SK-N-SH treated with all-trans-retinoic acid at 6 μM for 48 hours (cell line): ENCODE data around the gene ATPAF2.
A peak's percentile ranks its signal among the peaks of the same experiment; 100 is the strongest.

Experiments used
- ATAC-seq: fragments of 200-7000 bp; cut with Tn5 transposase; 3 replicates; pipeline ENCODE4 v1.9.1; 2020; ENCODE audit warnings: mild to moderate bottlenecking, moderate library complexity
- ARNTL ChIP-seq: fragments of 450-650 bp; formaldehyde crosslinking; IDR thresholded peaks from 2 replicates; pipeline ENCODE4 v1.5.0; 2020; ENCODE audit warnings: low read depth, mild to moderate bottlenecking, moderate library complexity, borderline replicate concordance
- BACH2 ChIP-seq: fragments of 250-450 bp; sonication (Bioruptor Pico); IDR thresholded peaks from 2 replicates; pipeline ENCODE4 v1.9.0; 2021; ENCODE audit warnings: mild to moderate bottlenecking, borderline replicate concordance
- CSDC2 ChIP-seq: fragments of 250-450 bp; sonication (Bioruptor Pico); IDR thresholded peaks from 2 replicates; pipeline ENCODE4 v1.5.0; 2020; ENCODE audit warnings: mild to moderate bottlenecking, moderate library complexity
- ESRRG ChIP-seq: fragments of 250-450 bp; sonication (Bioruptor Pico); IDR thresholded peaks from 2 replicates; pipeline ENCODE4 v1.6.1; 2021; ENCODE audit warnings: mild to moderate bottlenecking
- GLIS3 ChIP-seq: fragments of 250-450 bp; sonication (Bioruptor Pico); IDR thresholded peaks from 2 replicates; pipeline ENCODE4 v1.5.0; 2020; ENCODE audit warnings: mild to moderate bottlenecking, moderate library complexity
- ISL1 ChIP-seq: fragments of 250-450 bp; sonication (Bioruptor Pico); IDR thresholded peaks from 2 replicates; pipeline ENCODE4 v2.1.2; 2022; ENCODE audit warnings: mild to moderate bottlenecking, moderate library complexity
- OSR1 ChIP-seq: fragments of 250-450 bp; sonication (Bioruptor Pico); IDR thresholded peaks from 2 replicates; pipeline ENCODE4 v1.8.0; 2022; ENCODE audit warnings: moderate library complexity, mild to moderate bottlenecking, inconsistent platforms
- PPARA ChIP-seq: fragments of 250-450 bp; sonication (Bioruptor Pico); IDR thresholded peaks from 2 replicates; pipeline ENCODE4 v1.5.0; 2020; ENCODE audit warnings: mild to moderate bottlenecking, borderline replicate concordance
- RARB ChIP-seq: fragments of 250-450 bp; sonication (Bioruptor Pico); IDR thresholded peaks from 2 replicates; pipeline ENCODE4 v1.8.0; 2021; ENCODE audit warnings: mild to moderate bottlenecking, moderate library complexity
- SNAI2 ChIP-seq: fragments of 250-450 bp; sonication (Bioruptor Pico); IDR thresholded peaks from 2 replicates; pipeline ENCODE4 v1.5.0; 2020; ENCODE audit warnings: mild to moderate bottlenecking, moderate library complexity
- TCF4 ChIP-seq: fragments of 250-450 bp; sonication (Bioruptor Pico); IDR thresholded peaks from 2 replicates; pipeline ENCODE4 v1.8.0; 2021; ENCODE audit warnings: mild to moderate bottlenecking, moderate library complexity, borderline replicate concordance
- TOX ChIP-seq: fragments of 250-450 bp; sonication (Bioruptor Pico); IDR thresholded peaks from 2 replicates; pipeline ENCODE4 v1.8.0; 2021; ENCODE audit warnings: mild to moderate bottlenecking, moderate library complexity, borderline replicate concordance
- ZC3H10 ChIP-seq: fragments of 250-450 bp; sonication (Bioruptor Pico); IDR thresholded peaks from 2 replicates; pipeline ENCODE4 v1.5.1; 2021; ENCODE audit warnings: mild to moderate bottlenecking, moderate library complexity
- ZFP3 ChIP-seq: fragments of 250-450 bp; sonication (Bioruptor Pico); IDR thresholded peaks from 2 replicates; pipeline ENCODE4 v1.5.0; 2020; ENCODE audit warnings: mild to moderate bottlenecking, moderate library complexity
- ZFP30 ChIP-seq: fragments of 450-650 bp; formaldehyde crosslinking; IDR thresholded peaks from 2 replicates; pipeline ENCODE4 v1.5.0; 2022; ENCODE audit warnings: mild to moderate bottlenecking, moderate library complexity
- ZNF565 ChIP-seq: fragments of 450-650 bp; formaldehyde crosslinking; conservative IDR thresholded peaks from 2 replicates; pipeline ENCODE4 v1.5.0; 2020; ENCODE audit warnings: low read depth, mild to moderate bottlenecking, moderate library complexity
- ZNF8 ChIP-seq: fragments of 450-650 bp; formaldehyde crosslinking; IDR thresholded peaks from 2 replicates; pipeline ENCODE4 v1.5.0; 2020; ENCODE audit warnings: mild to moderate bottlenecking, moderate library complexity
- TF ChIP-seq, protein P1 (sequence below): fragments of 250-450 bp; sonication (Bioruptor Pico); IDR thresholded peaks from 2 replicates; pipeline ENCODE4 v1.5.0; 2020; ENCODE audit warnings: mild to moderate bottlenecking, moderate library complexity
- TF ChIP-seq, protein P2 (sequence below): fragments of 250-450 bp; sonication (Bioruptor Pico); IDR thresholded peaks from 2 replicates; pipeline ENCODE4 v1.5.1; 2020; ENCODE audit warnings: low read depth, mild to moderate bottlenecking, moderate library complexity
- TF ChIP-seq, protein P3 (sequence below): fragments of 250-450 bp; sonication (Bioruptor Pico); IDR thresholded peaks from 2 replicates; pipeline ENCODE4 v1.8.0; 2020; ENCODE audit warnings: mild to moderate bottlenecking, moderate library complexity, borderline replicate concordance
- TF ChIP-seq, protein P4 (sequence below): fragments of 250-450 bp; sonication (Bioruptor Pico); IDR thresholded peaks from 2 replicates; pipeline ENCODE4 v1.8.0; 2021; ENCODE audit warnings: low read depth, mild to moderate bottlenecking, moderate library complexity, borderline replicate concordance

The ATPAF2 gene

DNA sequence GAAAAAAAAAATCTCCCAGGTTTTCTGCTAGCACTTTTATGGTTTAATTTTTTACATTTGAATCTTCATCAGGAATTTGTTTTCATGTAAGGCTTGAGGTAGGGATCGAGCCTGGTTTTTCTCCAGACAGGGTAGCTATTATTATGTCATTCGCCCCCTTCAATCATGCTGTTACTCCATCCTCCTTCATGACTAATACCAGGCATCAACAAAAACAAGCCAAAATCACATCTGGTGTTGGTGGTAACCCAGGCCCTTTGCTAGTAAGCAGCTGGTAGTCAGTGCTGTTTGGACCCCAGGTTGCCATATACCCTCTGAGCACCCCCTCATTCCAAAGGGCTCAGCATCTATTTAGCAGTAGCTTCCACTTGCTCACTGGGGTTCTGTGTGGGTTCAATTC is 36.8 kb downstream of the ATPAF2 start:
- ATAC-seq, result no peak
- TF ChIP-seq, protein P1, sequence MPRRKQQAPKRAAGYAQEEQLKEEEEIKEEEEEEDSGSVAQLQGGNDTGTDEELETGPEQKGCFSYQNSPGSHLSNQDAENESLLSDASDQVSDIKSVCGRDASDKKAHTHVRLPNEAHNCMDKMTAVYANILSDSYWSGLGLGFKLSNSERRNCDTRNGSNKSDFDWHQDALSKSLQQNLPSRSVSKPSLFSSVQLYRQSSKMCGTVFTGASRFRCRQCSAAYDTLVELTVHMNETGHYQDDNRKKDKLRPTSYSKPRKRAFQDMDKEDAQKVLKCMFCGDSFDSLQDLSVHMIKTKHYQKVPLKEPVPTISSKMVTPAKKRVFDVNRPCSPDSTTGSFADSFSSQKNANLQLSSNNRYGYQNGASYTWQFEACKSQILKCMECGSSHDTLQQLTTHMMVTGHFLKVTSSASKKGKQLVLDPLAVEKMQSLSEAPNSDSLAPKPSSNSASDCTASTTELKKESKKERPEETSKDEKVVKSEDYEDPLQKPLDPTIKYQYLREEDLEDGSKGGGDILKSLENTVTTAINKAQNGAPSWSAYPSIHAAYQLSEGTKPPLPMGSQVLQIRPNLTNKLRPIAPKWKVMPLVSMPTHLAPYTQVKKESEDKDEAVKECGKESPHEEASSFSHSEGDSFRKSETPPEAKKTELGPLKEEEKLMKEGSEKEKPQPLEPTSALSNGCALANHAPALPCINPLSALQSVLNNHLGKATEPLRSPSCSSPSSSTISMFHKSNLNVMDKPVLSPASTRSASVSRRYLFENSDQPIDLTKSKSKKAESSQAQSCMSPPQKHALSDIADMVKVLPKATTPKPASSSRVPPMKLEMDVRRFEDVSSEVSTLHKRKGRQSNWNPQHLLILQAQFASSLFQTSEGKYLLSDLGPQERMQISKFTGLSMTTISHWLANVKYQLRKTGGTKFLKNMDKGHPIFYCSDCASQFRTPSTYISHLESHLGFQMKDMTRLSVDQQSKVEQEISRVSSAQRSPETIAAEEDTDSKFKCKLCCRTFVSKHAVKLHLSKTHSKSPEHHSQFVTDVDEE (CRISPR knock-in tag), result no peak
- TF ChIP-seq ISL1 (no peak), CSDC2 (no peak), ARNTL (CRISPR knock-in tag) (no peak)
- TF ChIP-seq, all 23 proteins: peak for 0

DNA sequence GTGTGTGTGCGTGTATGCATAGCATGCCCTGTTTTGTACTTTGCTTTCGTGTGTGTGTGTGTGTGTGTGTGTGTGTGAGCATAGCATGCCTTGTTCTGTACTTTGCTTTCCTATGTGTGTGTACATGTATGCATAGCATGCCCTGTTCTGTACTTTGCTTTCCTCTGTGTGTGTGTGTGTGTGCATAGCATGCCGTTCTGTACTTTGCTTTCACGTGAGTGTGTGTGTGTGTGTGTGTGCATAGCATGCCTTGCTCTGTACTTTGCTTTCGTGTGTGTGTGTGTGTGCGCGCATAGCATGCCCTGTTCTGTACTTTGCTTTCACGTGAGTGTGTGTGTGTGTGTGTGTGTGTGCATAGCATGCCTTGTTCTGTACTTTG is 38.9 kb downstream of the ATPAF2 start:
- ATAC-seq, result no peak
- no peak for TF ChIP-seq ZNF8 (CRISPR knock-in tag)
- TF ChIP-seq, protein P2, sequence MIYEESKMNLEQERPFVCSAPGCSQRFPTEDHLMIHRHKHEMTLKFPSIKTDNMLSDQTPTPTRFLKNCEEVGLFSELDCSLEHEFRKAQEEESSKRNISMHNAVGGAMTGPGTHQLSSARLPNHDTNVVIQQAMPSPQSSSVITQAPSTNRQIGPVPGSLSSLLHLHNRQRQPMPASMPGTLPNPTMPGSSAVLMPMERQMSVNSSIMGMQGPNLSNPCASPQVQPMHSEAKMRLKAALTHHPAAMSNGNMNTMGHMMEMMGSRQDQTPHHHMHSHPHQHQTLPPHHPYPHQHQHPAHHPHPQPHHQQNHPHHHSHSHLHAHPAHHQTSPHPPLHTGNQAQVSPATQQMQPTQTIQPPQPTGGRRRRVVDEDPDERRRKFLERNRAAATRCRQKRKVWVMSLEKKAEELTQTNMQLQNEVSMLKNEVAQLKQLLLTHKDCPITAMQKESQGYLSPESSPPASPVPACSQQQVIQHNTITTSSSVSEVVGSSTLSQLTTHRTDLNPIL (CRISPR knock-in tag), result no peak
- TF ChIP-seq, protein P3, sequence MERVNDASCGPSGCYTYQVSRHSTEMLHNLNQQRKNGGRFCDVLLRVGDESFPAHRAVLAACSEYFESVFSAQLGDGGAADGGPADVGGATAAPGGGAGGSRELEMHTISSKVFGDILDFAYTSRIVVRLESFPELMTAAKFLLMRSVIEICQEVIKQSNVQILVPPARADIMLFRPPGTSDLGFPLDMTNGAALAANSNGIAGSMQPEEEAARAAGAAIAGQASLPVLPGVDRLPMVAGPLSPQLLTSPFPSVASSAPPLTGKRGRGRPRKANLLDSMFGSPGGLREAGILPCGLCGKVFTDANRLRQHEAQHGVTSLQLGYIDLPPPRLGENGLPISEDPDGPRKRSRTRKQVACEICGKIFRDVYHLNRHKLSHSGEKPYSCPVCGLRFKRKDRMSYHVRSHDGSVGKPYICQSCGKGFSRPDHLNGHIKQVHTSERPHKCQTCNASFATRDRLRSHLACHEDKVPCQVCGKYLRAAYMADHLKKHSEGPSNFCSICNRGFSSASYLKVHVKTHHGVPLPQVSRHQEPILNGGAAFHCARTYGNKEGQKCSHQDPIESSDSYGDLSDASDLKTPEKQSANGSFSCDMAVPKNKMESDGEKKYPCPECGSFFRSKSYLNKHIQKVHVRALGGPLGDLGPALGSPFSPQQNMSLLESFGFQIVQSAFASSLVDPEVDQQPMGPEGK (CRISPR knock-in tag), result no peak
- TF ChIP-seq RARB (CRISPR knock-in tag), result no peak
- TF ChIP-seq GLIS3 (CRISPR knock-in tag), result no peak

DNA sequence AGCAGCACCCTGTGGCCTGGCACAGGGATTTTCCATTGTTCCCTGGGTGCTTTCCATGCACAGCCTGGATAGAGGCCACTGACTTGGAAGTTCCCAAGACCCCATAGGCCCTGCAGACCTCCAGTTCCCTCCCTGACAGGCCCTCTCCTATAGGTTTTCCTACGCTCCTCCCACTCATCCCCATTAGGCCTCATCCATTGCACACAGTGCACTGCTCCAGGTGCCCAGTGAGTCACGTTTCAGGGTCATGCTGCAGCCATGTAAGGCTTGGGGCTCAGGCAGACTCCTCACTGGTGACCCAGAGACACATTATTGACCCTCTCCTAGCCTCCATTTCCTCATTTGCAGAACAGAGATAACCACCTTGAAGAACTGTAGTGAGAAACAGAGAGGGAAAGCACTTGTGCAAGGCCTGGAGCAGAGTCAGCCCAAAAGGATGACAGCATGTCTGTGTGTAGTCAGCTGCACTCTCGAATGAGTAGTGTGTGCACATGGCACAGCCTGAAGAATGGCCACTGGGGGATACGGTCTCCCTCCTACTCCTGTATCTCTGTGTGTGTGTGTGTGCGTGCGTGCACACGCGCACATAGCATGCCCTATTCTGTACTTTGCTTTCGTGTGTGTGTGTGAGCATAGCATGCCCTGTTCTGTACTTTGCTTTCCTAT is 39.5 kb downstream of the ATPAF2 start:
- no peak for TF ChIP-seq ZC3H10 (CRISPR knock-in tag)
- TF ChIP-seq, protein P1 (CRISPR knock-in tag), result no peak
- TF ChIP-seq, protein P3 (CRISPR knock-in tag), result no peak
- no peak for TF ChIP-seq CSDC2
- TF ChIP-seq ISL1, result no peak
- TF ChIP-seq GLIS3 (CRISPR knock-in tag), result no peak
- TF ChIP-seq OSR1 (CRISPR knock-in tag), result no peak
- TF ChIP-seq, protein P2 (CRISPR knock-in tag), result no peak
- no peak for TF ChIP-seq SNAI2 (CRISPR knock-in tag)
- TF ChIP-seq TOX, result no peak
- no peak for TF ChIP-seq ZFP3
- TF ChIP-seq BACH2 (CRISPR knock-in tag), result no peak
- TF ChIP-seq, protein P4, sequence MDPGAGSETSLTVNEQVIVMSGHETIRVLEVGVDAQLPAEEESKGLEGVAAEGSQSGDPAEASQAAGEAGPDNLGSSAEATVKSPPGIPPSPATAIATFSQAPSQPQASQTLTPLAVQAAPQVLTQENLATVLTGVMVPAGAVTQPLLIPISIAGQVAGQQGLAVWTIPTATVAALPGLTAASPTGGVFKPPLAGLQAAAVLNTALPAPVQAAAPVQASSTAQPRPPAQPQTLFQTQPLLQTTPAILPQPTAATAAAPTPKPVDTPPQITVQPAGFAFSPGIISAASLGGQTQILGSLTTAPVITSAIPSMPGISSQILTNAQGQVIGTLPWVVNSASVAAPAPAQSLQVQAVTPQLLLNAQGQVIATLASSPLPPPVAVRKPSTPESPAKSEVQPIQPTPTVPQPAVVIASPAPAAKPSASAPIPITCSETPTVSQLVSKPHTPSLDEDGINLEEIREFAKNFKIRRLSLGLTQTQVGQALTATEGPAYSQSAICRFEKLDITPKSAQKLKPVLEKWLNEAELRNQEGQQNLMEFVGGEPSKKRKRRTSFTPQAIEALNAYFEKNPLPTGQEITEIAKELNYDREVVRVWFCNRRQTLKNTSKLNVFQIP (CRISPR knock-in tag), result no peak
- no peak for TF ChIP-seq ZNF565 (CRISPR knock-in tag)
- TF ChIP-seq ARNTL (CRISPR knock-in tag), result no peak
- TF ChIP-seq TCF4 (CRISPR knock-in tag), result no peak
- TF ChIP-seq ZFP30 (CRISPR knock-in tag), result no peak
- TF ChIP-seq PPARA, result no peak
- TF ChIP-seq ESRRG (CRISPR knock-in tag), result no peak
- ATAC-seq, result 0 out of 3 replicates have a peak, but pooled peaks have one; percentile 27
